Measurements from ENCODE around the gene B4GALNT3. TPM values are rescaled to one million over a fixed set of nuclear protein-coding genes. Genes with fewer than 3 reads are reported as not detected.

The B4GALNT3 gene
- total and polyA plus RNA-seq, 2 donors (not counting 1 experiment from before 2014, with no cell fraction given): not detected

DNA sequence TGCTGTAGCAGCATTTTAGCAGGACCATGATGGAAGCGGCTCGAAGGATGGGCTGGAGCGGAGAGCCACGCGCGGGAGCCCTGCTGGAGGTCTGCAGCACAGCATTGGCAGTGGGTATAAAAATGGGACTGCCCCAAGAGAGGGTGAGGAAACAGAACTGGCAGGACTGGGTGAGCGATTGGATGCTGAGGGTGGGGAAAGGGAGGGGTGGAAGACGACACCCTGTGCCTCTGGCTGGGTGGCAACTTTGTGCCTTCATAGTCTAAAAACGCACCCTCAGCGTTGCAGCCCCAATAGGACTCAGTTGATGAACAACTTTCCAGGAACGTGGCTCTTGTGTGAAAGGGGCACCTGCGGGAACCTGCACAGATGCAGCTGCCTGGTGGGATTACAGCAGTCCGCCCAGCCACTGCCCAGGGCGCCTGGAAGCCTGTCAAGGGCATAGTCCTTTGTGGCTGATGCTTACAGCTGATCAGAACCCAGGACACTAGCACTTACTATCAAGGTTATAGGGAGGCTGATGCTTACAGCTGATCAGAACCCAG, 130.5 kb downstream of the B4GALNT3 start:
- Histone ChIP-seq H3K36me3 (ENCODE audit: control insufficient read depth, insufficient read depth, low read length) (no peaks in the 10 kb centered on the region), H3K27me3 (ENCODE audit: control insufficient read depth, insufficient read depth, low read length) (peaks cover 6% of the 10 kb centered on the region), H3K4me1 (ENCODE audit: control insufficient read depth, extremely low read depth, insufficient read depth, low read length) (no peaks in the 10 kb centered on the region), H4K20me1 (ENCODE audit: control insufficient read depth, extremely low read depth, insufficient read depth, low read length) (no peaks in the 10 kb centered on the region), H3K4me2 (ENCODE audit: extremely low read depth, insufficient read depth, low read length) (no peak overlapping the region), H3K79me2 (ENCODE audit: control insufficient read depth, insufficient read depth, low read length) (no peaks in the 10 kb centered on the region), H3K27ac (ENCODE audit: insufficient read depth, low read length) (no peak overlapping the region), H3K9ac (ENCODE audit: insufficient read depth, low read length) (no peak overlapping the region), H3K9me3 (ENCODE audit: control insufficient read depth, insufficient read depth, low read depth, low read length) (no peaks in the 10 kb centered on the region), H2AFZ (ENCODE audit: low read length) (no peak overlapping the region), H3K4me3 (replicated peaks in 1 of 4; ENCODE audit: control extremely low read depth in 1 of 4, insufficient read depth in 1 of 4, low read depth in 3 of 4, low read length in 4 of 4) (no peak overlapping the region)
- TF ChIP-seq, protein P1, sequence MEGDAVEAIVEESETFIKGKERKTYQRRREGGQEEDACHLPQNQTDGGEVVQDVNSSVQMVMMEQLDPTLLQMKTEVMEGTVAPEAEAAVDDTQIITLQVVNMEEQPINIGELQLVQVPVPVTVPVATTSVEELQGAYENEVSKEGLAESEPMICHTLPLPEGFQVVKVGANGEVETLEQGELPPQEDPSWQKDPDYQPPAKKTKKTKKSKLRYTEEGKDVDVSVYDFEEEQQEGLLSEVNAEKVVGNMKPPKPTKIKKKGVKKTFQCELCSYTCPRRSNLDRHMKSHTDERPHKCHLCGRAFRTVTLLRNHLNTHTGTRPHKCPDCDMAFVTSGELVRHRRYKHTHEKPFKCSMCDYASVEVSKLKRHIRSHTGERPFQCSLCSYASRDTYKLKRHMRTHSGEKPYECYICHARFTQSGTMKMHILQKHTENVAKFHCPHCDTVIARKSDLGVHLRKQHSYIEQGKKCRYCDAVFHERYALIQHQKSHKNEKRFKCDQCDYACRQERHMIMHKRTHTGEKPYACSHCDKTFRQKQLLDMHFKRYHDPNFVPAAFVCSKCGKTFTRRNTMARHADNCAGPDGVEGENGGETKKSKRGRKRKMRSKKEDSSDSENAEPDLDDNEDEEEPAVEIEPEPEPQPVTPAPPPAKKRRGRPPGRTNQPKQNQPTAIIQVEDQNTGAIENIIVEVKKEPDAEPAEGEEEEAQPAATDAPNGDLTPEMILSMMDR (conservative IDR thresholded peaks at IDR 0.05 in 1 of 2, IDR thresholded peaks at IDR 0.05 in 1 of 2; ENCODE audit: low read depth in 1 of 2, low read length in 2 of 2): no peak
- TF ChIP-seq EZH2 (IDR thresholded peaks at IDR 0.05; ENCODE audit: low read length, missing control alignments): no peak
- DNase-seq (ENCODE audit: low read depth in 2 of 2): no peak

DNA sequence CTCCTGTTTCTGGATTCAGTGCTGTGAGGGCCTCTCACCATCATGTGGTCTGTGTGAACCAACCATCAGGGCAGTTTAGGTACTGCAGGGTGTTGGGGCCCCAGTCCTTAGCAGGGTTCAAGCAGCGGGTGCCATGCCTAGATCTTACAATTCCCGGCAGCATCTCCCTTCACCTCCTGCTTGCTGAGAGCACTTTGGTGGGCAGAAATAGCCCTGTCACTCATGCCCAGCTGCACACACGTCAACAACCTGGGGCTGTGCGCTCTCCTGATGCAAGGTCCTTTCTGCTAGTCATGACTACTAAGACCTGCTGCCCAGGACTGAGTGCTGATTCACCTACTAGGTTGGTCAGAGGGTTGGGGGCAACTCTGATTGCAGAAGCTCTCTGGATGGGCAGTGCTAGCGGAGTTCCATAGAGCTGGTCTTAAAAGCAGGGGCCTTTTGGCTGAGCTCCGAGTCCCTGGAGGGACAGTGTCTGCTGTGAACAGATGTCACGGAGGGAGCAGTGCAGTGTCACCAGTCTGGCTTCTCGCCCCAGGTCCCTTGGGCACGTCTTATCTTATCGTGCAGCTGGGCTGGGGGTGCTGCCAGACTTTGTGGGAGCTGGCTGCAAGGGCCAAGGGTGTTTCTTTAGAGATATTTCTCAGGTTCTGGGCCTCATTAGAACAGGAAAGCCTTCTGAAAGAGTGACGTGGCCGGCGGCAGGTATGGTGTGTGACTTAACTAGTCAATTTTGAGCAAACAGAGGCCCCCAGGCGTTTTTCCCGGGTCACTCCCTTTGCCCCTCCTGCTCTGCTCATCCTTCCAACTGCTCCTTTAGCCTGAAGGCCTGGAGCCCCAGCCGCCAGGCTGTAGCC, 131.7 kb downstream of the B4GALNT3 start:
- no peaks in the 10 kb centered on the region for H3K36me3 ChIP-seq (ENCODE audit: control insufficient read depth, insufficient read depth, low read length)
- TF ChIP-seq EZH2 (IDR thresholded peaks at IDR 0.05; ENCODE audit: low read length, missing control alignments): no peak
- TF ChIP-seq, protein P1 (conservative IDR thresholded peaks at IDR 0.05 in 1 of 2, IDR thresholded peaks at IDR 0.05 in 1 of 2; ENCODE audit: low read depth in 1 of 2, low read length in 2 of 2): no peak
- H4K20me1 ChIP-seq (ENCODE audit: control insufficient read depth, extremely low read depth, insufficient read depth, low read length): no peaks in the 10 kb centered on the region
- H3K27me3 ChIP-seq (ENCODE audit: control insufficient read depth, insufficient read depth, low read length): peaks cover 6% of the 10 kb centered on the region
- no peaks in the 10 kb centered on the region for H3K4me1 ChIP-seq (ENCODE audit: control insufficient read depth, extremely low read depth, insufficient read depth, low read length)
- H3K4me2 ChIP-seq (ENCODE audit: extremely low read depth, insufficient read depth, low read length): no peak overlapping the region
- DNase-seq (ENCODE audit: low read depth in 2 of 2): no peak
- no peak overlapping the region for H3K27ac ChIP-seq (ENCODE audit: insufficient read depth, low read length)
- H3K9ac ChIP-seq (ENCODE audit: insufficient read depth, low read length): no peak overlapping the region
- no peak overlapping the region for H3K4me3 ChIP-seq (replicated peaks in 1 of 4; ENCODE audit: control extremely low read depth in 1 of 4, insufficient read depth in 1 of 4, low read depth in 3 of 4, low read length in 4 of 4)
- H2AFZ ChIP-seq (ENCODE audit: low read length): no peak overlapping the region
- no peaks in the 10 kb centered on the region for H3K9me3 ChIP-seq (ENCODE audit: control insufficient read depth, insufficient read depth, low read depth, low read length)
- H3K79me2 ChIP-seq (ENCODE audit: control insufficient read depth, insufficient read depth, low read length): no peaks in the 10 kb centered on the region

DNA sequence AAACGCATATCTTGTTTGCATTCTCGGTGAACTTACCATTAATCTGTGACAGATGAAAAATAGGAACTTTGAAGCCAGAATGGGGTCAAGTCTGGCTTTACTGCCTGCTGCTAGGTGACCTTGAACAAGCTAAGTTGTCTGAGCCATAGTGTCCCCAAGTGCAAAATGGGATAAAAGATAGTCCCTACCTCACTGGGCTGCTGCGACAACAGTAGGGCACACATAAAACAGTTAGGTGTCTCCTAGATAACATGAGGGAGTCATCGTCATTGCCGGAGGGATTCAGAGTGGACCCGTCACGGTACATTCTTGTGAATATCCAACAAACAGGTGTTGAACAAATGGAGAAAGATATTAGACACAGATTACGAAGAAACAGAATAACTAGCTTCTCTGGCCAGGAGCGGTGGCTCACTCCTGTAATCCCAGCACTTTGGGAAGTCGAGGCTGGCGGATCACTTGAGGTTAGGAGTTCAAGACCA, 132.3 kb downstream of the B4GALNT3 start:
- Histone ChIP-seq H3K36me3 (ENCODE audit: control insufficient read depth, insufficient read depth, low read length) (no peaks in the 10 kb centered on the region), H3K4me2 (ENCODE audit: extremely low read depth, insufficient read depth, low read length) (no peak overlapping the region), H3K9me3 (ENCODE audit: control insufficient read depth, insufficient read depth, low read depth, low read length) (no peaks in the 10 kb centered on the region), H3K27me3 (ENCODE audit: control insufficient read depth, insufficient read depth, low read length) (peaks cover 6% of the 10 kb centered on the region), H3K4me3 (replicated peaks in 1 of 4; ENCODE audit: control extremely low read depth in 1 of 4, insufficient read depth in 1 of 4, low read depth in 3 of 4, low read length in 4 of 4) (no peak overlapping the region), H2AFZ (ENCODE audit: low read length) (no peak overlapping the region), H3K27ac (ENCODE audit: insufficient read depth, low read length) (no peak overlapping the region), H3K9ac (ENCODE audit: insufficient read depth, low read length) (no peak overlapping the region), H4K20me1 (ENCODE audit: control insufficient read depth, extremely low read depth, insufficient read depth, low read length) (no peaks in the 10 kb centered on the region), H3K4me1 (ENCODE audit: control insufficient read depth, extremely low read depth, insufficient read depth, low read length) (no peaks in the 10 kb centered on the region), H3K79me2 (ENCODE audit: control insufficient read depth, insufficient read depth, low read length) (no peaks in the 10 kb centered on the region)
- TF ChIP-seq EZH2 (IDR thresholded peaks at IDR 0.05; ENCODE audit: low read length, missing control alignments): no peak
- TF ChIP-seq, protein P1 (conservative IDR thresholded peaks at IDR 0.05 in 1 of 2, IDR thresholded peaks at IDR 0.05 in 1 of 2; ENCODE audit: low read depth in 1 of 2, low read length in 2 of 2): no peak
- DNase-seq (ENCODE audit: low read depth in 2 of 2): no peak

Data from fibroblast of lung (primary cell).